NCI-H2196 (cell line): Measurements from ENCODE around the gene RPL11.
"Not testable (repeated sequence)": the region's sequence is repeated elsewhere in the genome, so short reads cannot be mapped to it uniquely, and the experiment has no call there.

Experiments
- DNase-seq: peaks from one replicate; lab custom pipeline; 2025; ENCODE audit not compliant: unreplicated experiment; lab: John Stamatoyannopoulos, UW

RPL11 gene

GRCh38 chr1:23727362-23727811 lies 35.8 kb downstream of the RPL11 start:
- peak; percentile 37 for DNase-seq

- DNase-seq: no peak
These were observed 41.0 kb downstream of the RPL11 start for GRCh38 chr1:23732363-23733224.

- DNase-seq: not testable (repeated sequence)
These were observed 41.7 kb downstream of the RPL11 start for GRCh38 chr1:23733281-23733680.

GRCh38 chr1:23736437-23737134 lies 45.0 kb downstream of the RPL11 start:
- DNase-seq: no peak

- DNase-seq: no peak
These were observed 50.0 kb downstream of the RPL11 start for GRCh38 chr1:23741609-23742008.

- DNase-seq: no peak
These were observed 51.2 kb downstream of the RPL11 start for GRCh38 chr1:23742670-23743286.

- peak; percentile 77 for DNase-seq
These were observed 51.9 kb downstream of the RPL11 start, which contains the start of gene ELOA for GRCh38 chr1:23743287-23744152. ELOA (plus strand) TSS chr1:23743471; CDS start chr1:23743504, 33 bp downstream.

GRCh38 chr1:23745515-23745914 lies 53.9 kb downstream of the RPL11 start:
- DNase-seq: peak; percentile 9
